HG03045 (cell line): ENCODE data around the gene ZBP1.
A peak's percentile ranks its signal among the peaks of the same experiment; 100 is the strongest.

Experiments
- ATAC-seq: cut with Tn5 transposase; IDR thresholded peaks from one replicate; pipeline ENCODE4 v1.9.1; 2021; ENCODE audit warnings: mild to moderate bottlenecking, moderate library complexity; ENCODE audit not compliant: unreplicated experiment

The ZBP1 gene

DNA sequence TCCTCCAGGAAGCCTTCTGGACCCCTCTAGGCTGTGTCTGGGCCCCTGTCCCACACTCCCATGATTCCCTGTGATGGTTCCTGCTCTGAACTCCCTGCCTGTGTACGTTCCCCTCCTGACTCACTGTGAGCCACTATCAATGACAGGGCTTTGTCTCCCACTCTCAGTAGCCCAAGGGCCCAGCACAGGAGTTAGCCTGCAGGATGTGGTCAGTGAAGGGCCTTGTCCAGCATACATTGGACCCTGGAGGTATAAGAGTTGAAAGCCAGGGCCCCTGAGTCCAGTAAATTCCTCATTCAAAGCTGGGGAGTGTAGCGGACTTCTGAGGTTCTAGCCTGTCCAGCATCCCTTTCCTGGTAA, 19.0 kb downstream of the ZBP1 start:
- ATAC-seq: no peak

DNA sequence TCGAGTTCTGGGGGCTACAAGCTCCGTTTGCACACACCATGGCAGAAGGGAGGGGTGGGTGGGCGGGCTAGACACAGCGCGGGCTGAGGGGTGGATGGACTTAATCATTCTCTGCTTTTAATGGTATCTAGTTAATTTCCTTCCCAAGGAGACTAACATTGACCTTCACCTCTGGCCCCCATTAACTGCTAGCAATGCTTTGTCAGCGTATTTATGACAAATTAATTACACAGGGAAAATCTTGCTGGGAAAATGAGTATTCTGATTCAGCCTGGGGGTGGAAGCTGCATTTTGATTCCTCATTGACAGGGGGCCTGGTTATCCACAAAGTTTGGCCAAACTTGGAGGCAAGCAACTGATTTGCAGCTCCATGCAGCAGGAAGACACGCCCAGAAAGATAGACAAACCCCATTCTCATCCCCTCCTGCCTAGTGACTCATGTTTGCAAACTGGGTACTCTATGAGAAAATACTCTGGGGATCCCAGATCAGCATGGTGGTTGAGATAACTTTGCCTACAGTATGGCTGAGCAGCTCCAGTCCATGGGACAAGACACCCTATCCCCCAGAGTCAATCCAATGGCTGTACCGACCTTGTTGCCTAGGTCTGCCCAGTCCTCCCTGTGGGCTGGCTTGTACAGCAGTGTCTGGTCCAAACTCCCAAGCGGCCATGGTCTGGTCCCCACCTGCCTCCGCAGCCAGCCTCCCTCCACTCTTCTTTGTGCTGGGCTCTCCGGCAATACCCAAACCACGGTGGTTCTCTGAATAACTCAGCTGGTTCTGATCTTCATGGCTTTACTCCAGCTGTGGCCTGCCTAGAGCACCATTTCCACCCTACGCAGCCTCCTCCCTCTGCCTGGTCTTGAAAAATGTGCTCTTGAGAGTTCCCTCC, 19.7 kb downstream of the ZBP1 start:
- peak; percentile 61 for ATAC-seq

- ATAC-seq: no peak
Measured at GRCh38 chr20:57598491-57598890, 21.7 kb downstream of the ZBP1 start.

DNA sequence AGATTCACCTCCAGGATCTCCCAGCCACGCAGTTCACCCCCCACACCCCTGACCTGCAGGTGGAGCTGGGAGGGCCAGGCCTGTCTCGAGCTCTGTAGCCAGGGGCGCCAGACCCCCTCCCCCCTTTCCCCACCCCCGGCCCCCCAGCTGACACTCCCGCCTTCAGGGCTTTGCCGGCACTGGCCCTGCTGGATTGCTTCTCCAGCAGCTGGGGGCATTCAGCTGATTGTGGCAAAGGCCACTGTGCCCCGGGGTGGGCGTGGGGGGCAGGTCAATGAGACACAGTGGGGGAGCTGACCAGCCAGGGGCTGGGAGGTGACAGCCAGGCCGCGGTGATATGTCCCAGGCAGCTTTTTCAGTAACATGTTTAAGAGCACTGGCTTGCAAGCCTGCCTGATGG, 22.2 kb downstream of the ZBP1 start:
- ATAC-seq: no peak

DNA sequence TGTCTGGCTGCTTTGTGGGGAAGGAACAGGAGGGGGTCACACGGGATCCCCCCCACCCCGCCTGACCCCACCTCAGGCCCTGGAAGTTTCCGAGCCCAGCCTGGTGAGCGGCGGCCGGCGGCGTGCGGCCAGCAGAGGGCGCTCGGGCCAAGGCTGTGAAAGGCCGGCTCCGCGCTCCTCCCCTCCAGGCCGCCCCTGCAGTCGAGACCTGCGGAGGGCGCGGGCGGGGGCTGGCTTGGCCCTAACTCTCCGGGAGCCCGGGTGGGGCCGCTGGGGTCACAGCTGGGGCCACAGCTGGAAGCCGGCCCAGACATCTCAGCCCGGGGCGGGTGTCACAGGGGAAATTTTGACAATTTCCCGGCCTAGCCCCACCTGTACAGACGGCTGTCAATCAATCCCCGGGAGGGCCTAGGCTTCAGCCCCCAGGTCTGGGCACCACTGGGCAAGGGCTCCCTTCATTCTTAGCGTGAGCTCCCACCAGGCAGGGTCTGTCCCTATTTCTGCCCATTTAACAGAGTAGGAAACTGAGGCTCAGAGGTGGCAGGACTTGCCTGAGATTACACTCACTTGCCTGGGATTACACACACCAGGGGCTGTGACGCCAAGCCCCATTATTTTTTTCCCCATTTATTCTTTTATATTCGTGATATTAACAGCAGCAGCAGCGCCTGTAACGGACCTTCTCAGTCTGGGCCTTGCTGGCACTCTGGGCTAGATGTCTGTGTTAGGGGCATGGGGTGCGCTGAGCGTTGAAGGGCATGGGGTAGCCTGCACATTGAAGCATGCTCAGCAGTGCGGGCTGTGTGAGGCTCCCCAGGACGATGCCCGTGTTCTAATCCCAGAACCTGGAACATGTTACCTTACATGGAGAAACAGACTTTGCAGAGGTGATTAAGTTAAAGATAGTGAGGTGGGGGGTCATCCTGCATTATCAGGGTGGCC, 23.0 kb downstream of the ZBP1 start:
- peak; percentile 44 for ATAC-seq

GRCh38 chr20:57596358-57596757, 23.9 kb downstream of the ZBP1 start:
- ATAC-seq: no peak

GRCh38 chr20:57595041-57596030, 24.9 kb downstream of the ZBP1 start:
- no peak for ATAC-seq

- no peak for ATAC-seq
Measured at GRCh38 chr20:57594092-57594951, 25.9 kb downstream of the ZBP1 start.

GRCh38 chr20:57593134-57593886, 26.9 kb downstream of the ZBP1 start:
- ATAC-seq: no peak

DNA sequence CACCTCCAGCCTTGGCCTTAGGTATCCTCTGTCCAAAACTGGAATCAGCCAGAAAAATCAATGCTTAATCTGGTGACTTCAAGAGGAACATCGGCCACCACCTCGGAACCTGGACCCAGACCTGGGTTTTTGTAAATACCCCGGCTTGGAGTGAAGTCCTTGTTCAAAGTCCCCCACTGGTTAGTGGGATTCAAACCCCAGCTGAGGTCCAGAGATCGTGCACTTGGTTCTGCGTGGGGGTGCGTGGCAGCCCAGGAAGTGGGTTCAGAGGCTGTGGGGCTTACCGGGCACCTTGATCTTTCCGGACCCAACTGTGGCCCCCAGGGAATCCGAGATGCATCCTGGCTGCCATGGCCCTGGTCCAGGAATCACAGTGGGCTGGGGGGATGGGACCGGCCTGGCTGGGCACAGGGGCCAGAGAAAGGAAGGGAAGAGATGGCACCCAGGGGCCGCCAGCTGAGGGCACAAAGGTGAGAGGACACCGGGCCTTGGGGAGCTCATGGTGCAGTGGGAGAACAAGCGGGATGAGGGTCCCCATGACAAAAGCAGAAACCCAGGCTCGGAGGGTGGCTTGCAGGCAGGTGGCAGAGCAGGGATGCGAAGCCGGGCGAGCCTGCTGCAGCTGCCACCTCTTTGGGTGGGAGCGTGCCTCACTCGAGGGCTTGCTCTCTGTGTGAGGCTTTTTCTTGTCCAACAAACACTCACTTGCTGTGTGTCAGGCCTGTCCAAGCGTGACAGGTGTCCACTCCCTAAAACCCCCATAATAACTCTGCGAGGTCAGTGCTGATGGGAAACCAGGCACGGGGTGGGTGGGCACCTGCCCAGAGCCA, 27.7 kb downstream of the ZBP1 start:
- ATAC-seq: no peak

DNA sequence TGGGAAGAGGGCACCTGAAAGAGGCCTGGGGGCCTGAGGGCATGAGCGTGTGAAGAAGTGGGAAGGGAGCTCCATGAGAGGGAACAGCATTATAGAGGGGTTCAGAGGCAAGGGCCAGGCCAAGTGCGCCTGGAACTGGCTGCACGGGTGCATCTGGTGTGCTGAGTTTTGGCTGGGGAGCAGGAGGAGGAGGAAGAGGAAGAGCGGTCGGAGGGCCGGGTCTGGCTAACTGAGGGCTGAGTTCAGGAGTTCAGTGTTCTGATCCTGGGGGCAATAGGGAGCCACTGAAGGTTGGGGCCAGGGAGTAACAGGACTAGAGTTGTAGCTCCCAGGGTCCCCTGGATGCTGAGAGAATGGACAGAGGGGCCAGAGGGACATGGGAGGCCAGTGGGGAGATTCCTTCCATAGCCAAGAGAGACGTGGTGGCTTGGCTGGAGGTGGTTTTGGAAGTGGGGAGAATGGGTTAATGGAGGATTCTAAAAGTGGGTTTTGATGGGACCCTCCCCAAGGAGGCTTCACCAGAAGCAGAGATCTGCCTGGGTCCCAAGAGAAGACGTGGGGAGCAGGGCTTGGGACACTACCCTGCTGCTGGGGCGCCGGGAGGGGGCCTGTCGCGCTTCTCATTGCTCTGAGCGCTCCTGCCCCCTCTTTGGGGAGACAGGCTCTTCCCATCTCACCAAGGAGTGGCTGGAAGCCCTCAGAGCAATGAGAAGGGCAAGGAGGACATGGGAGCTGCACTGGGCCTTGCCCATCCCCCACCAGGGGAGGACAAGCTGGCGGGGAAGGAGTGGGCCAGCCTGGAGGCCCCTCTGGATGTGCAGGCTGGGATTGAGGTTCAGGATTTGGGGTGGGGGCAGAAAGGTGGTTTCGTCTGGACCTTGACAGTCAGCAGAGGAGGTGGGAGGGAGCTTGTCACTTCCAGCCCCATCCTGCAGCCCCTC, 28.7 kb downstream of the ZBP1 start:
- no peak for ATAC-seq

DNA sequence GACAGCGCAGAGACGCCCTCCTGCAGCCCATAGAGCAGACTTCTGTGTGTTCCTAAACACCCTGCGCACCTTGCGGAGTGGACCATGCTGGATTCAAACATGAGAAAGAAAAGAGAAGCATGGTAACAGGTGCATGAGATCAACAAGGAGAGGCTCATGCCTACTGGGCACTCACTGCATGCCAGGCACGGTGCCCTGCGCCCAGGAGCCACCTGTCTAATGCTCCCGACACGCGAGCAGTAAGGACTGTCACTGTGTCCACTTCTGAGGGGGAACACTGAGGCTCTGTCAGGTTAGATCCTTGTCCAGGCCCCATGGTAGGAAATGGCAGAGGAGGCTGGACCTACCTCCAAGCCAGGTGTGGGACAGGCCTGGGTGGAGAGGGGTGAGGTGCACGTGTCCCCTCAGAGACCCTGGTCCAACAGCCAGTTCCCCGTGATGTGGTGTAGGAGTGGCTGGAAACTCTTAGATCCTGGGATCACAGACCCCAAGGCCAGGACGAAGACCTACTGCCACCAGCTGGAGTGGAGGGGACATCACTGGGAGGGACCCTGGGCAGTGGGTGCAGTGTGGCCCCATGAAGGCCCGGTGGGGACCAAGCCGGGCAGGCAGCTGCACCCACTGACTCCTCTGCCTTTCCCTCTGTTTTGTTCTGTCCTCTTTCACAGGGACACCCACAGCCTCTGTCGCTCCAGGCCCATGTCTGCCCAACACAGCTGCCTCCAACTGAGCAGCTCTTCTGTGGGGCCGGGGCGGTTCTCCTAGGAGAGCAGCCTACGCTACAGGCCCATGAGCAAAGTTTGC, 29.5 kb downstream of the ZBP1 start:
- no peak for ATAC-seq

DNA sequence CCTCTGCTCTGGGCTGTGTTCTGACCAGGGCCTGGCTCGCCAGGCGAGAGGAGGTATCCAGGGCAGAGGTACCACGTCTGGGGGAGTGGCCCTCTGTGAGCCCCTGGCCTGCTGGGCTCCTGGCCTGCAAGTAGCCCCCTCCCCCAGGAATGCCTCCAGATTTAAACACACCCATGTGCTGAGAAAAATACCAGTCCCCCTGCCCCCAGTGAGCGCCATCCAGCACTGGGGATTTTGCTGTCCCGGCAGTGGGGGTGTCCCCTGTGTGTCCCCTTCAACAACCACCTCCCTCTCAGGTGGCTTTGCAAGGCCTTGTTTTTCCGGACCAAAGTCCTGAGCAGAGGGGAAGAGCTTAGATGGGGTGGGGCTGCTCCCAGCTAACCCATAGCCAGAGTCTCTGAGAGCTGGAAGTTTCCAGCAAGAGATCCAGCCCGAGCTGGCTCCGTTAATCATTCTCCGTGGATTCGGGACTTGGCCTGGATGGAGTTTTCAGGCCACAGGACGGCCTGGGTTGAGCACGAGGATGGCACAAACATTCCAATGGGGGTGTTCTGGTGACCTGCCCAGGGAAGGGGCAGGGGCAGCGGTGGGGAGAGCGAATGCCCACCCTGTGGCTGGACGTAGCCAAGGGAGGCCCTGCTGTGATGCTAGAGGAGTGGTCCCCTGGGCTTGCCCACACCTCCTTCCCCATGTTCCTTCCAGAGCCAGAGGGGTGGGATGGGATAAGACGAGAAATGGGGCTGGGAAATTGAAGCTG, 30.3 kb downstream of the ZBP1 start:
- ATAC-seq: no peak

DNA sequence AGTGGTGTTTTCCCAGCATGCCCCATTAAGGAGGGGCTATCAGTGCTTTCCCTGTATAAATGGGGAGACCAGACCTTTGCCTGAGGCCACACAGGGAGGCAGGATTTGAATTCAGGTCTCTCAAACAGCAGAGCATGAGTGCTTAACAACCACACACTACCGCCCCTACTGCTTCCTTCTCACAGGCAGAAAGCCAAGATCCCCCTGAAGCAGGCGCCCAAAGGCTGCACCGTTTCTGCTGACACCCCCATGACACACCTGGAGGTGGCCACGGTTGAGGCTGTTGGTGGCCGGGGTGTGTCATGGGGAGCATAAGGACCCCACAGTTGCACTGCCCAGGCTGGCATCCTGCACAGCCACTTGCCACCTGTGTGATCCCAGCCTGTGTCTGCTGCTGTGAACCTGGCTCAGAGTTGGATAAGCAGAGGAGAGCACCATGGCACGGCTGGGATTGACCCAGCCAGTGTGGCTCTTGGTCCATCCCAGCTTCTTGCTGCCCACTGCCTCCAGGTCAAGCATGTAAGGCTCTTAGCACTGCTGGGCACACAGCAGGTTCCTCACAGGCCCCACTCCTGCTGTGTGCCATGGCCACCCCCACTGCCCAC, 31.0 kb downstream of the ZBP1 start:
- ATAC-seq: no peak

GRCh38 chr20:57588596-57588995, 31.6 kb downstream of the ZBP1 start:
- no peak for ATAC-seq
